NCI-H1105 treated with DMSO at 0.1 percent for 48 hours (cell line): ENCODE measurements around the gene PITRM1.

Source experiments
- DNase-seq: peaks from one replicate; lab custom pipeline; 2025; lab: John Stamatoyannopoulos, UW

PITRM1 gene

GRCh38 chr10:3166496-3167290 is 5.9 kb downstream of the PITRM1 start:
- DNase-seq = no peak

DNA sequence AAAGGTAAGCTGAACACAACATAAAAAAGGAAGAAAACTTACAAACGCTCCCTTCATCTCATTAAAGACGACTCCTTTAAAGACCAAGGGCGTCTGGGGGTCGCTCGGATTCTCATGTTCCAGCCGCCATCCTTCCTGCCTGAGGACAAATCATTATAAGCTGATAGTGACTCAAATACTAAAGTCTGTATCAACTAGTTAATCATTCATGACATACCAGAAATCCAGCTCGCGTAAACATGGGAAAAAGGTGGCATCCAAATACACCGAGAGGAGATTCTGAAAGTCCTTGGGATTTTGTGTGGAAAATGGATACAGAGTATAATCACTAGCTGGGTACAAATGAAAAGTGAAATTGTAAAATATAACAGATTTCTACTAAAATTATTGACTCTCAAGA is 7.4 kb downstream of the PITRM1 start:
- DNase-seq = no peak

DNA sequence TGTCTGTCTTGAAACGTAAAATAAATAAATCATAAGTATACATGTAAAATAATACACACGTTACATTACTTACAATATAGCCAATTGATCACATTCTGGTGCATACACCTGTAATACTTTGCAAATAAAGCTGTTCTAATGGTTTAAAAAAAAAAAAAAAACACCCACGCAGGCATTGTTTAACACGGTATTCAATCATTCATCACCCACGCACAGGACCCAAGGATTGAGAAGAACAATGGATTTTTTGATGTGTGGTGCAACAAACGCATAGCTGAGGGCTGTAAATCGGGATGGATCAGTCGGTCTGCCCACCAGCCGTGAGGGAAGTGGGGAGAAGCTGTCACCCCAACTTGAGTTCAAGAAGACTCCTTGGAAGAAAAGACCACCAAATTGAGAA is 8.7 kb downstream of the PITRM1 start:
- no peak for DNase-seq

- DNase-seq = no peak
Observed at GRCh38 chr10:3162533-3162932, 10.0 kb downstream of the PITRM1 start.

- no peak for DNase-seq
Observed at GRCh38 chr10:3159152-3159551, 13.4 kb downstream of the PITRM1 start.

- DNase-seq = no peak
Observed at GRCh38 chr10:3154666-3155065, 17.9 kb downstream of the PITRM1 start.

DNA sequence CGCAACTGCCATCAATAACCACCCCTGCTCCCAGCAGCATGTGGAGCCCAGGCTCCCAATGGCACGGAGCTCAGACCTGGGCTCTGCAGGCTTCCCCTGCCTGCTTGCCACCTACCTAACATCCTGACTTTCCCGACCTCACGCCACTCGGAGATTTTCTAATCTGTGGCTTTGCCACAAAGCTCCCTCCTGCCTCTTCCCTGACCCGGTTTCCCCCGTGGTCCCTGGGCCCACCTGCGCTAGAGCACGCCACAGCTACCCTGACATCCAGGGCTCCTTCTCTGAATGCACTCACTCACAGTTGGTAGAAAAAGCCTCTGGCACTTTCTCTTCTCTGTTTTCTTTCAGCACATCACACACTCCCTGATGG is 20.0 kb downstream of the PITRM1 start:
- DNase-seq = no peak

DNA sequence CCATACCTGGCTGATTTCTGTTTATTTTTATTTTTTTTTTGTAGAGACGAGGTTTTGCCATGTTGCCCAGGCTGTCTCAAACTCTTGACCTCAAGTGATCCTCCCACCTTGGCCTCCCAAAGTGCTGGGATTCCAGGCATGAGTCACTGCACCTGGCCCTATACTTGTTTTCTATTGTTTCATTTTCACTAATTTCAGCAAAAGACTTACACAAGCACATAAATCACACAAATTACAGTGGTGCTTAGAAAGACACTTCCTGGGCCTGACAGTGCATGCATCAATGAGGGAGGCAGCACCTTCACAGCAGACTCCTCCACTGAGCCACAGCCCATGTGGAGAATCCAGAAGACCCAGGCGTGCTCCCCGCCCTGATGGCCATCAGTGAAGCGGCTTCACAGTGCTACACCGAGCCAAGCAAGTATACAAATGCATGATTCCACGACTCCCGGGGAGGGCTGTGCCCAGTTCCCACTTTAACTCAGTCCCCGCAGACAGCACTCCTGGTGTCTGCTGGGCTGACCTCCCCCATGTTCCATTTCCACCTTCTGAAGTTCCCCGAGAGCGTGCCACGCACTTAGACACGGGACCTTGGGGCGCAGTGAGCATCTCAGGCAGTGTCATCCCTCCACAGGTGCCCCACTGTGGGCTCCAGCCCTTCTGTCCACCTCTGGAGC is 20.6 kb downstream of the PITRM1 start:
- DNase-seq = no peak

DNA sequence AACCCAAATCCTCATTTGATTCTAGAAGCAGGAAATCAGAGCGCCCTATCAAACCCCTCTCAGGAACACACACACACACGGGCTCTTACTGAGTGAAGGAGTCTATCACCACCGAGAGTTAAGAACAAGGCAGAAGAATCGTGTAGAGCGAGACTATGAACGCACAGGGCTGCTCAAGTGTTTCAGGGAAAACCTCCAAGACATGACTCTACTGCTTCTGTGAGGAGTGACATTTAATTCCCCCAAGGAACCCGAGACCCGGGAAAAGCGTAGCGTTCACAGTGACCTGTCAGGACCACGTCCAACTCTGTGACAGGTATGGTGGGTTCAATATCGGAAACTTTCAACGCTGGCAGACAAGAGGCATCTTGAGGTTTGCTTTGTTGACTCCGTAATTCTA is 21.6 kb downstream of the PITRM1 start:
- DNase-seq = no peak

DNA sequence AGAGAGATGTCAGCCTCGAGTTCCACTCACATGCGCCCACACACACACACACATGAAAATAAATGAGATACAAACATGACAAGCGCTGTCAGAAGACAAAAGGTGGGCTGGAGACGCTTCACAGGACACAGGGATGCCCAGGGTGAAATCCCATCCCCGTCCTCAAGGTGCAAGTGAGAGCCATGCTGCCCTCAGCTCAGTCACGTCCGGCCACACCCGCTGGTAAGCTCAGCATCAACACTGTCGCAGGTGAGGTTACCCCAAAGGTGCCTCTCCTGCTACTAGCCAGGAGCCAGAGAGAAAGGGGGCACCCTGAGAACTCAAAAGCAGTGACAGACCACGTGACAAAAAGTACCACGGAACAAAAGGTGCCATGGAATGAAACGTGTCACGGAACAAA is 22.2 kb downstream of the PITRM1 start:
- DNase-seq = no peak

- DNase-seq = no peak
Observed at GRCh38 chr10:3149918-3150317, 22.7 kb downstream of the PITRM1 start.

GRCh38 chr10:3148994-3149393 is 23.6 kb downstream of the PITRM1 start:
- no peak for DNase-seq

GRCh38 chr10:3148041-3148440 is 24.5 kb downstream of the PITRM1 start:
- DNase-seq = no peak

GRCh38 chr10:3147117-3147820 is 25.3 kb downstream of the PITRM1 start:
- DNase-seq = no peak

DNA sequence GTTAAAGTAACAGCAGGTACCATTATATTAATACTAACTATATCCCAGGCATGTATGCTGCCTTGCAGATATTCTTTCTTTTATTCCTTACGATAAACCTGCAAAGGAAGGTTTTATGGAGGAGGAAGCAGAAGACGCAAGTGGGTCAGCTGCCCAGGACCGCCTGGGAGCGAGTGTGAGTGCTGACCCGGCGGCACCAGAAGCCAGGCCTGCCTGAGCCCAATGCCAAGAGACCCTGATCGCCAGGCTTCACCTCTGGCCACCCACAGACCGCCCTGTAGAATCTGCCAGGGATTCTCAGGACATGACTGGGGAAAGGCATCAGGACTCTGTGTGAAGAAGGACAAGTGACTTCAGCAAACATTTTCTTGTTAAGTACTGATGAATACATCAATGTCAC is 26.3 kb downstream of the PITRM1 start:
- DNase-seq = no peak

GRCh38 chr10:3145366-3145765 is 27.2 kb downstream of the PITRM1 start:
- DNase-seq = no peak

- no peak for DNase-seq
Observed at GRCh38 chr10:3143791-3144434, 28.7 kb downstream of the PITRM1 start.

- DNase-seq = no peak
Observed at GRCh38 chr10:3143366-3143765, 29.2 kb downstream of the PITRM1 start.

- no peak for DNase-seq
Observed at GRCh38 chr10:3142146-3142875, 30.3 kb downstream of the PITRM1 start.

GRCh38 chr10:3141351-3142005 is 31.1 kb downstream of the PITRM1 start:
- DNase-seq = no peak

DNA sequence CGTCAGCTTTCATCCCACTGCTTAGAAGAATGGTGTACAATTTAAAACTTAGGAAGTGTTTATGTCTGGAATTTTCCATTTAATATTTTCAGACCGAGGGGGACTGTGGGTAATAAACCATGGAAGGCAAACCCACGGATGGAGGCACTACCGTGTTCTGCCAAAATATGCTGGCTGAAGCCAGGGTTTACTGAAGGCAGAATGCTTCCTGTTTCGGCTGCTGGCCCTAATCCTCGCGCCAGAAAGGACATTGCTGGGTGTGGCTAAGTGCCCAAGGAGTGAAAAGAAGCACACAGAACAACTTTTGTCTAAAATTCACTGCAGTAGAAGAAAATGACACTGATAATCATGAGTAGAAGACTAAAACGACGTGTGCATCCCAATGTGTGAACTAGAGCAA is 32.3 kb downstream of the PITRM1 start:
- no peak for DNase-seq
